Fibroblast of villous mesenchyme (primary cell): Measurements from ENCODE around the gene SNX20. TPM values are rescaled to one million over a fixed set of nuclear protein-coding genes. Genes with fewer than 3 reads are reported as not detected.

ENCODE experiments used
- DNase-seq: peaks from one replicate; pipeline ENCODE4 v3.0.0-alpha.2; 2010; ENCODE audit warnings: low read depth
- H3K4me3 ChIP-seq: 2 replicates; pipeline ENCODE4 v1.5.1; 2011; ENCODE audit warnings: low read depth, mild to moderate bottlenecking, low read length
- total RNA-seq: library from RNA; depleted of rRNA; stranded (reverse); fragments of >200 nt; gene quantifications from 2 replicates; pipeline ENCODE4 v1.2.3, GENCODE V29; 2012
- TF ChIP-seq, protein P1 (sequence below): IDR thresholded peaks from 2 replicates; pipeline ENCODE4 v1.5.1; 2012; ENCODE audit warnings: low read depth, mild to moderate bottlenecking, low read length; ENCODE audit not compliant: insufficient read depth

Gene SNX20
- total RNA-seq, 1 donor, result not detected

DNA sequence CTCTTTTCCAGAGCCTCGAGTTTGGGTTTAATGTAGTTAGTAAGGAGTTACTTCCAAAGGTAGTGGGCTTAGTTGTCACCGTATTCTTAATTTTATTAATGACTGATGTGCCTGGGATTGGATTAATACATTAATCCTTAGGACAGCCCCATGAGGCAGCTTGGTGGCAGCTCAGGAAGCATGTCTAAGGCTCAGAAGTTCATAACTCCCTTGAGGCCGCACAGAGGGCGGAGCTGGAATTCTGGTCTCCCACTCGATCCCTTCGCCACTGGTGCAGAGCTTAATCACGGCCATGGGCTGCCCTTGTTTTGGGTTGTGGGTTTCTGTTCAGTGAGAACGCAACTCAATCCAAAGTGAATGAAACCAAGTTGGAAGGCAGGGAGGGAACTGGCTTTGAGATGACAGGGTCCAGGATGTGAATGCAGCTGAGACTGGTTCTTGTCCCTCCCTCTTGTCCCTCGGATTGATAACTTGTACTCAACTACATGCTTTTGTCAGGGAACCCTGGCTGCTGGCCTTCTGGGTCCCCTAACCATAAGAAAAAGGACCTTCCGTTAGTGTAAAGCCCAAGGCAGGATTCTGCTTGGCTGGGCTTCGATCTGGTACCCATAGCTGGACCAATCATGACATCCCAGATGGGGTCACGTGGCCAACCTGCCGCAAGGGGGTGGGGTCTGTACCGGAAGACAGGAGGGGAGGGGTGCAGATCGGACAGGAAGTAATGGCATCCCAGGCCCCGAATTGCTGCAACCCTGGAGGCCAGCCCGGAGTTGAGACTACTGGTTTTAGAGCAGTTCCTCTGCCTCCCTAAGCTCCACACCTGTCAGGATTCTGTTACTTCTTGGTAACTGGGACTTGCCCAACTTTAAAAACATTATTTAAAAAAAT is 45.4 kb downstream of the SNX20 start:
- DNase-seq, result no peak
- H3K4me3 ChIP-seq, result no peak overlapping the region
- TF ChIP-seq, protein P1, sequence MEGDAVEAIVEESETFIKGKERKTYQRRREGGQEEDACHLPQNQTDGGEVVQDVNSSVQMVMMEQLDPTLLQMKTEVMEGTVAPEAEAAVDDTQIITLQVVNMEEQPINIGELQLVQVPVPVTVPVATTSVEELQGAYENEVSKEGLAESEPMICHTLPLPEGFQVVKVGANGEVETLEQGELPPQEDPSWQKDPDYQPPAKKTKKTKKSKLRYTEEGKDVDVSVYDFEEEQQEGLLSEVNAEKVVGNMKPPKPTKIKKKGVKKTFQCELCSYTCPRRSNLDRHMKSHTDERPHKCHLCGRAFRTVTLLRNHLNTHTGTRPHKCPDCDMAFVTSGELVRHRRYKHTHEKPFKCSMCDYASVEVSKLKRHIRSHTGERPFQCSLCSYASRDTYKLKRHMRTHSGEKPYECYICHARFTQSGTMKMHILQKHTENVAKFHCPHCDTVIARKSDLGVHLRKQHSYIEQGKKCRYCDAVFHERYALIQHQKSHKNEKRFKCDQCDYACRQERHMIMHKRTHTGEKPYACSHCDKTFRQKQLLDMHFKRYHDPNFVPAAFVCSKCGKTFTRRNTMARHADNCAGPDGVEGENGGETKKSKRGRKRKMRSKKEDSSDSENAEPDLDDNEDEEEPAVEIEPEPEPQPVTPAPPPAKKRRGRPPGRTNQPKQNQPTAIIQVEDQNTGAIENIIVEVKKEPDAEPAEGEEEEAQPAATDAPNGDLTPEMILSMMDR, result no peak

DNA sequence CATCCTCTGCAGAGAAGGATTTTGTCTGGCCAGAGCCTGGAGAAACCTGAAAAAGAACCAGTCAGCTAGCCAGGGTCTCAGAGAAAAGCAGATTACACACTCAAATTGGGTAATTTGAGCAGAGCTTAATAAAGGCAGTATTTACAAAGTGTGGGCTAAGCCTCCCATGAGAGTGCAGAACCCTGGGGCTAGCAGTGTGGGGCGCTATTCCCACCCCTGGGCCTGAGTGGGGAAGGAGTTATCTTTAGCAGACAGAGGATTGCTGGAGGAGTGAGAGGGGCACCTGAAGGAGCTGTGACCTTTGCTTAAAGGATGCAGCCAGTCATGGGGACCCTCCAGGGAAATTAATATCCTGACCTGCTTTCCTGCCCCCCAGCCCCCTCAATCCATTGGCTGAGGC is 46.2 kb downstream of the SNX20 start:
- no peak overlapping the region for H3K4me3 ChIP-seq
- TF ChIP-seq, protein P1, result no peak
- DNase-seq, result no peak

DNA sequence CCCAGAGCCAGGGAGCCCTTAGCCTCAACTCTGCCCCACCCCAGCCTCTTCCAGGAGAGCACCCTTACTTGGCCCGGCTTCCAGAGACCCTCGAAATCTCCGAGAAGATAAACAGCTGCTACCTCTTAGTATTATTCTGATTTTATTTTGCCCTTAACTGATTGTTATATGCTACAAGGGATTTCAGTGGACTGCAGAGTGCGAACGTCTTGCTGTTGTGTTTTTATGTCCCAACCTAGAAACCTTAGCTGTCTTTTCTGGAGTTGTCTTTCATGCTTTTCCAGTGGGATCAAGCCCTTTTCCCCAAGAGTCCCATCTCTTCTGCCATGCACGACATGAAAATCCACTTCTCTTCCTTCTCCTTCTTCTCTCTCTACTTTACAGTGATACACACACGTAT is 47.0 kb downstream of the SNX20 start:
- no peak overlapping the region for H3K4me3 ChIP-seq
- TF ChIP-seq, protein P1, result no peak
- DNase-seq, result no peak

DNA sequence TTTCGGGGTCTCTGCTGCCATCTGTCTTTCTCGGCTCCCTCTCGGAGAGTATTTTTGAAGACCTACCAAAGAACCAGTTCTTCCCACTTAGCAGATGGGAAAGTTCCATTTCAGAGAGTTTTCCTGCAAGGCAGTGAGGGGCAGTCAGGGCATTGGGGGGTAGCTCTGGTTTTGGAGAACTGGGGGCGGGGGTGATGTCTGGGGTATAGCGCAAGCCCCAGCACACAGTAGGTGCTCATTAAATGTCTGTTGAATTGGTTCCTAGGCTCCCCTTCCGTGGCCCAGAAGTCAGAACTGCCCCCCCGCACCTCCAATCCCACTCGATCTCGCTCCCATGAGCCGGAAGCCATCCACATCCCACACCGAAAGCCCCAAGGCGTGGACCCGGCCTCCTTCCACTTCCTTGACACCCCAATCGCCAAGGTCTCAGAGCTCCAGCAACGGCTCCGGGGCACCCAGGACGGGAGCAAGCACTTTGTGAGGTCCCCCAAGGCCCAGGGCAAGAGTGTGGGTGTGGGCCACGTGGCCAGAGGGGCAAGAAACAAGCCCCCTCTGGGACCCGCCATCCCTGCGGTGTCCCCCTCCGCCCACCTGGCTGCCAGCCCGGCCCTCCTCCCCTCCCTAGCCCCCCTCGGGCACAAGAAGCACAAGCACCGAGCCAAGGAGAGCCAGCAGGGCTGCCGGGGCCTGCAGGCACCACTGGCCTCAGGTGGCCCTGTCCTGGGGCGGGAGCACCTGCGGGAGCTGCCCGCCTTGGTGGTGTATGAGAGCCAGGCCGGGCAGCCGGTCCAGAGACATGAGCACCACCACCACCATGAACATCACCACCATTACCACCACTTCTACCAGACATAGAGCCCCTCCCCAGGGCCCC is 47.9 kb downstream of the SNX20 start:
- TF ChIP-seq, protein P1, result no peak
- DNase-seq, result no peak
- no peak overlapping the region for H3K4me3 ChIP-seq

DNA sequence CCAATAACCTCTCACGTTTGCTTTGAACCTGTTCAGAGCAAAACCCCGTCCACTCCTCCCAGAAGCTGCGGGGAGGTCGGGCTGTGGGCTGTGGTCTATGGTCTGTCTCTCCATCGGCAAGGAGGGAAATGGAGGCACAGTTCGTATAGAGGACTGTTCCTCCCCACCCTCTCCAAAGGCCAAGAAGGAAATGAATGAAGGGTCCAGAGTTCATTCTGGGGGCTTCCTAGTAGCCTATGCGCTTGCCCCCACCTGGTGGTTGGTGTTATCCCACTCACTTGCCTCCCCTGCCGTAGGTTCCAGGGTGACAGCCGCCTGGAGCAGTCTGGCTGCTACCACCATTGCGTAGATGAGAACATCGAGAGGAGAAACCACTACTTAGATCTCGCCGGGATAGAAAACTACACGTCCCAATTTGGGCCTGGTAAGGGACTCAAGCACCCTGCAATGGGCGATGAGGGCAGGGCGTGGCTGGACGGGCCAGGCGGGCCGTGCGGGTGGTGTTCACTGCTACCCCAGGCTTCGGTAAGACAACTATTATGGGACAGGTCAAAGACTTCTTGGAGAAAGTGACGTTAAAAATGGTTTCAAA is 49.0 kb downstream of the SNX20 start:
- TF ChIP-seq, protein P1, result no peak
- no peak overlapping the region for H3K4me3 ChIP-seq
- no peak for DNase-seq

DNA sequence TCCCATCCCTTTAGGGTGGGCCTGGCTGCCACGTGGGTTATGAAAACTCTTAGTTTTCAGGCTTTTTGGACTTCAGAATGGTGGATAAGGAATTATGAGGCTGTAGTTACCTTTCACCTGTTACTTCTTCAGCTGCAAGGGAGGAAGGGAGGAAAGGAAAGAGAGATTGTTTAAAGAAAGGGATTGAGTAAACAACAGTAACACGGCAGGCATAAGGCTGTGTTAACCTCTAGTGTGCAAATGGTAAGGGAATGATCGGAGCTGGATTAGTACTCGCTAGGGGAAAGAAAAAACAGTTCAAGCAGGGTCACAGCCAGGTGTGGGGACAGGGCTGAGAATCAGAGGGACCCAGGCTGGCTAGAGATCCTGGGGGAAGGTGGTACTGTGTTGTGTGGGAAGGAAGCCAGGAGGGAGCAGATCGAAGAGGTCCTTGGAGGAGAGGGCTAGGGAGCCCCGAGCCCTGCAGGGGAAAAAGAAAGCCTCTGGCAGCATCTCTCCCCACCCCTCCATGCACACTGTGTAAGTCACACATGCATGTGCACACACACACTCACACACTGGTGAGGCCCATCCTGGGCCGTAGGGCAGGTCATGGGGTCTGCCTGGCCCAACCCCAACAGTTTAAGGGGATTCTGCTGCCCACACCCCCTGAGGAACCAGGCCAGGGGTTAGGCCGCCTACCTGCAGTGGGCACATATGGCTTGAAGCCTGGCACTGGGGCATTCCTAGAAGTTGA is 49.7 kb downstream of the SNX20 start:
- no peak overlapping the region for H3K4me3 ChIP-seq
- TF ChIP-seq, protein P1, result no peak
- no peak for DNase-seq
